Measurements from ENCODE around the gene IQSEC2. TPM values are rescaled to one million over a fixed set of nuclear protein-coding genes. Genes with fewer than 3 reads are reported as not detected.

IQSEC2 gene
- total RNA-seq, 1 donor from 2014 or later, result 8.0 TPM

- TF ChIP-seq CTCF (IDR thresholded peaks at IDR 0.05), result no peak
- peaks cover 11% of the 10 kb centered on the region for H3K4me1 Mint-ChIP-seq (ENCODE audit: low read depth)
- H3K27me3 Mint-ChIP-seq (ENCODE audit: low read depth), result no peaks in the 10 kb centered on the region
- peaks cover 8% of the 10 kb centered on the region for H3K9me3 Mint-ChIP-seq (ENCODE audit: low read depth)
- no peak overlapping the region for H3K4me3 Mint-ChIP-seq (ENCODE audit: unreplicated experiment)
- no peak for DNase-seq (ENCODE audit: low spot score)
- no peak overlapping the region for H3K27ac Mint-ChIP-seq (ENCODE audit: unreplicated experiment)
- no peaks in the 10 kb centered on the region for H3K36me3 Mint-ChIP-seq (ENCODE audit: low read depth)
Measured at GRCh38 chrX:53290441-53291041, 9.2 kb upstream of the IQSEC2 start.

GRCh38 chrX:53288189-53288588, 6.8 kb upstream of the IQSEC2 start:
- peaks cover 8% of the 10 kb centered on the region for H3K9me3 Mint-ChIP-seq (ENCODE audit: low read depth)
- no peaks in the 10 kb centered on the region for H3K36me3 Mint-ChIP-seq (ENCODE audit: low read depth)
- no peak for TF ChIP-seq CTCF (IDR thresholded peaks at IDR 0.05)
- H3K27me3 Mint-ChIP-seq (ENCODE audit: low read depth), result no peaks in the 10 kb centered on the region
- peaks cover 11% of the 10 kb centered on the region for H3K4me1 Mint-ChIP-seq (ENCODE audit: low read depth)
- H3K27ac Mint-ChIP-seq (ENCODE audit: unreplicated experiment), result peak overlapping the region; percentile 76
- DNase-seq (ENCODE audit: low spot score), result no peak
- H3K4me3 Mint-ChIP-seq (ENCODE audit: unreplicated experiment), result no peak overlapping the region

GRCh38 chrX:53287493-53288138, 6.2 kb upstream of the IQSEC2 start:
- no peaks in the 10 kb centered on the region for H3K27me3 Mint-ChIP-seq (ENCODE audit: low read depth)
- peak overlapping the region; percentile 76 for H3K27ac Mint-ChIP-seq (ENCODE audit: unreplicated experiment)
- peaks cover 8% of the 10 kb centered on the region for H3K9me3 Mint-ChIP-seq (ENCODE audit: low read depth)
- H3K4me1 Mint-ChIP-seq (ENCODE audit: low read depth), result peaks cover 12% of the 10 kb centered on the region
- DNase-seq (ENCODE audit: low spot score), result no peak
- no peaks in the 10 kb centered on the region for H3K36me3 Mint-ChIP-seq (ENCODE audit: low read depth)
- TF ChIP-seq CTCF (IDR thresholded peaks at IDR 0.05), result no peak
- no peak overlapping the region for H3K4me3 Mint-ChIP-seq (ENCODE audit: unreplicated experiment)

GRCh38 chrX:53286171-53286570, 4.8 kb upstream of the IQSEC2 start:
- H3K4me1 Mint-ChIP-seq (ENCODE audit: low read depth), result peaks cover 22% of the 10 kb centered on the region
- no peak for TF ChIP-seq CTCF (IDR thresholded peaks at IDR 0.05)
- H3K4me3 Mint-ChIP-seq (ENCODE audit: unreplicated experiment), result no peak overlapping the region
- no peak for DNase-seq (ENCODE audit: low spot score)
- peaks cover 8% of the 10 kb centered on the region for H3K9me3 Mint-ChIP-seq (ENCODE audit: low read depth)
- no peaks in the 10 kb centered on the region for H3K36me3 Mint-ChIP-seq (ENCODE audit: low read depth)
- H3K27ac Mint-ChIP-seq (ENCODE audit: unreplicated experiment), result no peak overlapping the region
- H3K27me3 Mint-ChIP-seq (ENCODE audit: low read depth), result no peaks in the 10 kb centered on the region

- Mint-ChIP-seq H3K27me3 (ENCODE audit: low read depth) (no peaks in the 10 kb centered on the region), H3K27ac (ENCODE audit: unreplicated experiment) (no peak overlapping the region), H3K36me3 (ENCODE audit: low read depth) (no peaks in the 10 kb centered on the region), H3K9me3 (ENCODE audit: low read depth) (peaks cover 8% of the 10 kb centered on the region), H3K4me3 (ENCODE audit: unreplicated experiment) (no peak overlapping the region), H3K4me1 (ENCODE audit: low read depth) (peaks cover 24% of the 10 kb centered on the region)
- no peak for TF ChIP-seq CTCF (IDR thresholded peaks at IDR 0.05)
- DNase-seq (ENCODE audit: low spot score), result no peak
Measured at GRCh38 chrX:53285591-53285990, 4.2 kb upstream of the IQSEC2 start.
